ENCODE data around the gene AQP5.

Gene AQP5

GRCh38 chr12:49932533-49933130, 29.0 kb upstream of the AQP5 start:
- DNase-seq = no peak

- DNase-seq = no peak
Measured at GRCh38 chr12:49933796-49934195, 27.9 kb upstream of the AQP5 start.

GRCh38 chr12:49934505-49934904, 27.2 kb upstream of the AQP5 start:
- DNase-seq = no peak

GRCh38 chr12:49936925-49937324, 24.7 kb upstream of the AQP5 start:
- DNase-seq = no peak

- no peak for DNase-seq
Measured at GRCh38 chr12:49937639-49938300, 23.9 kb upstream of the AQP5 start.

GRCh38 chr12:49939307-49939706, 22.4 kb upstream of the AQP5 start:
- no peak for DNase-seq

GRCh38 chr12:49939707-49940106, 22.0 kb upstream of the AQP5 start:
- no peak for DNase-seq

- DNase-seq = no peak
Measured at GRCh38 chr12:49941556-49942511, 19.8 kb upstream of the AQP5 start.

GRCh38 chr12:49942512-49942893, 19.2 kb upstream of the AQP5 start:
- no peak for DNase-seq

GRCh38 chr12:49942921-49943624, 18.6 kb upstream of the AQP5 start:
- no peak for DNase-seq

GRCh38 chr12:49943625-49943960, 18.1 kb upstream of the AQP5 start:
- no peak for DNase-seq

GRCh38 chr12:49944046-49944445, 17.6 kb upstream of the AQP5 start:
- DNase-seq = no peak

GRCh38 chr12:49944718-49945117, 17.0 kb upstream of the AQP5 start:
- no peak for DNase-seq

- peak; percentile 85 to 87 for DNase-seq
Measured at GRCh38 chr12:49945394-49946080, 16.1 kb upstream of the AQP5 start.

GRCh38 chr12:49946086-49946485, 15.6 kb upstream of the AQP5 start:
- no peak for DNase-seq

GRCh38 chr12:49946497-49946896, 15.2 kb upstream of the AQP5 start:
- no peak for DNase-seq

GRCh38 chr12:49947593-49948226, 14.0 kb upstream of the AQP5 start:
- no peak for DNase-seq

GRCh38 chr12:49948866-49949845, 12.5 kb upstream of the AQP5 start:
- no peak for DNase-seq

GRCh38 chr12:49949866-49950265, 11.8 kb upstream of the AQP5 start:
- DNase-seq = no peak

- DNase-seq = no peak
Measured at GRCh38 chr12:49950273-49951251, 11.1 kb upstream of the AQP5 start, which contains the start of gene AQP2. Gene AQP2, plus strand, starts transcription at chr12:49950737. Its CDS starts 94 bp downstream, at chr12:49950831.
